Activated CD4-positive, CD25-positive, alpha-beta regulatory T cell treated with anti-CD3 and anti-CD28 coated beads, Interleukin-2, amount 50 U/mL, for 24 hours (primary cell): ENCODE data around the gene UBR2.
"Not testable (repeated sequence)": the region's sequence is repeated elsewhere in the genome, so short reads cannot be mapped to it uniquely, and the experiment has no call there.

Experiments
- ATAC-seq, 2 donors: fragments of 150-1000 bp; cut with Tn5 transposase; one replicate each; pipeline ENCODE4 v1.10.0; 2021; ENCODE audit warnings: mild to moderate bottlenecking in 1 of 2, moderate library complexity in 1 of 2

The UBR2 gene

GRCh38 chr6:42555477-42556457 is 8.1 kb upstream of the UBR2 start:
- peak; percentile 38 to 53 for ATAC-seq

- ATAC-seq: no peak
Observed at GRCh38 chr6:42556462-42556861, 7.4 kb upstream of the UBR2 start.

GRCh38 chr6:42559276-42559675 is 4.6 kb upstream of the UBR2 start:
- not testable (repeated sequence) for ATAC-seq

GRCh38 chr6:42561986-42562385 is 1.8 kb upstream of the UBR2 start:
- ATAC-seq: no peak

- ATAC-seq: no peak
Observed at GRCh38 chr6:42562788-42563405, 932 bp upstream of the UBR2 start.

GRCh38 chr6:42564506-42564825 is 637 bp downstream of the UBR2 start:
- ATAC-seq: peak; percentile 12 to 20

GRCh38 chr6:42565823-42566613 is 2.2 kb downstream of the UBR2 start:
- no peak for ATAC-seq

- ATAC-seq: no peak
Observed at GRCh38 chr6:42566614-42567208, 2.9 kb downstream of the UBR2 start.

GRCh38 chr6:42567237-42567636 is 3.4 kb downstream of the UBR2 start:
- not testable (repeated sequence) for ATAC-seq

- peak; percentile 65 to 75 for ATAC-seq
Observed at GRCh38 chr6:42569102-42570028, 5.5 kb downstream of the UBR2 start.

GRCh38 chr6:42571611-42572342 is 7.9 kb downstream of the UBR2 start:
- no peak for ATAC-seq

- no peak for ATAC-seq
Observed at GRCh38 chr6:42572523-42572922, 8.7 kb downstream of the UBR2 start.

GRCh38 chr6:42576538-42576937 is 12.7 kb downstream of the UBR2 start:
- not testable (repeated sequence) for ATAC-seq

- ATAC-seq: no peak
Observed at GRCh38 chr6:42598300-42598699, 34.5 kb downstream of the UBR2 start.

GRCh38 chr6:42599558-42599957 is 35.7 kb downstream of the UBR2 start:
- no peak for ATAC-seq

- ATAC-seq: no peak
Observed at GRCh38 chr6:42604150-42604549, 40.3 kb downstream of the UBR2 start.

- ATAC-seq: not testable (repeated sequence)
Observed at GRCh38 chr6:42604699-42605098, 40.9 kb downstream of the UBR2 start.

- ATAC-seq: peak; percentile 84 to 94
Observed at GRCh38 chr6:42610416-42610815, 46.6 kb downstream of the UBR2 start.

GRCh38 chr6:42615518-42615917 is 51.7 kb downstream of the UBR2 start:
- no peak for ATAC-seq

- ATAC-seq: no peak
Observed at GRCh38 chr6:42616716-42617115, 52.9 kb downstream of the UBR2 start.

- no peak for ATAC-seq
Observed at GRCh38 chr6:42618105-42618504, 54.3 kb downstream of the UBR2 start.
